CD8-positive, alpha-beta memory T cell (primary cell): ENCODE results near the gene TLE6. TPM values are rescaled to one million over a fixed set of nuclear protein-coding genes. Genes with fewer than 3 reads are reported as not detected.

Experiments used
- CTCF ChIA-PET: fragments of 350-600 bp; sonication (Branson Sonifier 250); formaldehyde crosslinking; loops from one replicate; lab custom pipeline; 2021; ENCODE audit warnings: antibody characterized with exemption; lab: Charles Lee
- POLR2A ChIA-PET: fragments of 350-600 bp; sonication (Branson Sonifier 250); formaldehyde crosslinking; loops from one replicate; lab custom pipeline; 2021; ENCODE audit warnings: antibody characterized with exemption; lab: Charles Lee
- DNase-seq, 5 donors: peaks; one replicate each; pipeline versions ENCODE4 v3.0.0 to v3.0.0-alpha.2; 2020 to 2022; ENCODE audit warnings: mixed read lengths in 1 of 5
- H3K27ac ChIP-seq: one replicate; pipeline ENCODE4 v1.7.0; 2013; ENCODE audit warnings: low read depth, mild to moderate bottlenecking, low read length, moderate library complexity
- H3K27me3 ChIP-seq: 2 replicates; pipeline ENCODE4 v1.7.0; 2013; ENCODE audit warnings: low read length, mild to moderate bottlenecking; ENCODE audit not compliant: insufficient read depth, poor library complexity, severe bottlenecking
- H3K36me3 ChIP-seq: 2 replicates; pipeline ENCODE4 v1.7.0; 2013; ENCODE audit warnings: mild to moderate bottlenecking, low read length, moderate library complexity; ENCODE audit not compliant: insufficient read depth
- H3K4me1 ChIP-seq: 2 replicates; pipeline ENCODE4 v1.7.0; 2013; ENCODE audit warnings: mild to moderate bottlenecking, low read length, moderate library complexity; ENCODE audit not compliant: insufficient read depth
- H3K4me3 ChIP-seq: 2 replicates; pipeline ENCODE4 v1.7.0; 2013; ENCODE audit warnings: mild to moderate bottlenecking, low read length
- H3K9me3 ChIP-seq: 2 replicates; pipeline ENCODE4 v1.7.0; 2013; ENCODE audit warnings: mild to moderate bottlenecking, low read length
- H3K27ac Mint-ChIP-seq, 8 donors: one replicate each; pipeline ENCODE4 v1.8.0; 2020 to 2021; ENCODE audit warnings: mixed read lengths in 8 of 8, mild to moderate bottlenecking in 6 of 8, inconsistent platforms in 3 of 8, moderate library complexity in 3 of 8
- H3K27me3 Mint-ChIP-seq, 2 donors: one replicate each; pipeline ENCODE4 v1.8.0; 2020 to 2021; ENCODE audit warnings: mixed read lengths in 2 of 2, mild to moderate bottlenecking in 1 of 2, moderate library complexity in 1 of 2
- H3K36me3 Mint-ChIP-seq, 3 donors: one replicate each; pipeline ENCODE4 v1.8.0; 2020 to 2021; ENCODE audit warnings: mixed read lengths in 3 of 3, inconsistent platforms in 1 of 3, mild to moderate bottlenecking in 1 of 3
- H3K4me1 Mint-ChIP-seq, 3 donors: one replicate each; pipeline ENCODE4 v1.8.0; 2020 to 2021; ENCODE audit warnings: mixed read lengths in 3 of 3, inconsistent platforms in 1 of 3, mild to moderate bottlenecking in 1 of 3
- H3K4me3 Mint-ChIP-seq, 7 donors: one replicate each; pipeline ENCODE4 v1.8.0; 2020 to 2021; ENCODE audit warnings: mixed read lengths in 7 of 7, mild to moderate bottlenecking in 6 of 7, moderate library complexity in 4 of 7, inconsistent platforms in 2 of 7
- H3K9me3 Mint-ChIP-seq, 5 donors: one replicate each; pipeline ENCODE4 v1.8.0; 2020 to 2022; ENCODE audit warnings: mixed read lengths in 5 of 5, mild to moderate bottlenecking in 3 of 5, moderate library complexity in 2 of 5, inconsistent platforms in 1 of 5
- polyA plus RNA-seq: library from polyadenylated mRNA; unstranded; fragments of 300-500 nt; fragmentation: Illumina TruSeq; gene quantifications from one replicate; pipeline ENCODE4 v1.2.3, GENCODE V29; 2021
- total RNA-seq, 2 experiments: library from RNA; stranded (reverse); gene quantifications; one replicate each; pipeline ENCODE4 v1.2.3, GENCODE V29; 2021

TLE6 gene
- total and polyA plus RNA-seq, 3 experiments from 2014 or later = 1.1 to 1.3 TPM; not detected in 1

GRCh38 chr19:2949939-2950285, 27.5 kb upstream of the TLE6 start:
- DNase-seq = peak in 1 of 5 donors; percentile 9
- peaks cover 32 to 45% (median 33%) of the 10 kb centered on the region in 3 donors for H3K4me1 Mint-ChIP-seq
- POLR2A ChIA-PET = interaction anchor here (0.8 to 2.3 kb wide), 10 partner anchors 49 to 236 kb away, joined by 3 to 16 read pairs (median 6); partner anchors contain the start of genes GNA11, NCLN, TLE5 and ZNF57
- Histone ChIP-seq H3K36me3 (no peaks in the 10 kb centered on the region), H3K27ac (peak overlapping the region; percentile 92), H3K9me3 (no peaks in the 10 kb centered on the region), H3K27me3 (no peaks in the 10 kb centered on the region), H3K4me3 (peak overlapping the region; percentile 83), H3K4me1 (peaks cover 12% of the 10 kb centered on the region)
- CTCF ChIA-PET = interaction anchor here (0.7 to 5.1 kb wide), 23 partner anchors 11 to 535 kb away, joined by 3 to 74 read pairs (median 4); partner anchors contain the start of genes SGTA, TLE5 and TLE6
- H3K9me3 Mint-ChIP-seq = no peaks in the 10 kb centered on the region
- peak overlapping the region; percentile 88 to 100 (median 99) for H3K27ac Mint-ChIP-seq
- H3K4me3 Mint-ChIP-seq = peak overlapping the region; percentile 91 to 99 (median 97)
- peaks cover 0 to 12% (median 2%) of the 10 kb centered on the region in 3 donors for H3K36me3 Mint-ChIP-seq
- H3K27me3 Mint-ChIP-seq = peaks cover 0 to 4% of the 10 kb centered on the region in 2 donors

GRCh38 chr19:2950286-2951124, 26.9 kb upstream of the TLE6 start:
- H3K36me3 ChIP-seq = no peaks in the 10 kb centered on the region
- H3K27me3 ChIP-seq = no peaks in the 10 kb centered on the region
- H3K9me3 Mint-ChIP-seq = no peaks in the 10 kb centered on the region
- H3K4me1 ChIP-seq = peaks cover 12% of the 10 kb centered on the region
- peak overlapping the region; percentile 91 to 99 (median 97) for H3K4me3 Mint-ChIP-seq
- H3K27ac Mint-ChIP-seq = peak overlapping the region; percentile 88 to 100 (median 99)
- peak overlapping the region; percentile 92 for H3K27ac ChIP-seq
- CTCF ChIA-PET = interaction anchor here (0.7 to 5.1 kb wide), 31 partner anchors 12 to 535 kb away, joined by 3 to 74 read pairs (median 4); partner anchors contain the start of genes SGTA, TLE5 and TLE6
- POLR2A ChIA-PET = interaction anchor here (0.7 to 2.3 kb wide), 10 partner anchors 9 to 236 kb away, joined by 3 to 16 read pairs (median 6); partner anchors contain the start of genes GNA11, NCLN, TLE5 and ZNF57
- H3K36me3 Mint-ChIP-seq = peaks cover 0 to 10% (median 2%) of the 10 kb centered on the region in 3 donors
- peak overlapping the region; percentile 83 for H3K4me3 ChIP-seq
- peaks cover 0 to 3% of the 10 kb centered on the region in 2 donors for H3K27me3 Mint-ChIP-seq
- DNase-seq = peak; percentile 100
- no peaks in the 10 kb centered on the region for H3K9me3 ChIP-seq
- peaks cover 30 to 39% (median 31%) of the 10 kb centered on the region in 3 donors for H3K4me1 Mint-ChIP-seq

GRCh38 chr19:2952953-2953481, 24.3 kb upstream of the TLE6 start:
- ChIA-PET CTCF (interaction anchor here (1.3 to 5.1 kb wide), 3 partner anchors 10 to 213 kb away, joined by 4 to 74 read pairs (median 32); no protein-coding TSS in a partner anchor), POLR2A (no interaction called here)
- Histone ChIP-seq H3K9me3 (no peaks in the 10 kb centered on the region), H3K36me3 (no peaks in the 10 kb centered on the region), H3K4me1 (peaks cover 12% of the 10 kb centered on the region), H3K27ac (no peak overlapping the region), H3K27me3 (no peaks in the 10 kb centered on the region), H3K4me3 (no peak overlapping the region)
- peak overlapping the region in 2 of 8 donors; percentile 16 to 86 for H3K27ac Mint-ChIP-seq
- H3K36me3 Mint-ChIP-seq = peaks cover 0 to 7% (median 0%) of the 10 kb centered on the region in 3 donors
- H3K9me3 Mint-ChIP-seq = no peaks in the 10 kb centered on the region
- peaks cover 22 to 26% (median 26%) of the 10 kb centered on the region in 3 donors for H3K4me1 Mint-ChIP-seq
- no peak overlapping the region for H3K4me3 Mint-ChIP-seq
- no peak for DNase-seq
- H3K27me3 Mint-ChIP-seq = peaks cover 0 to 3% of the 10 kb centered on the region in 2 donors

GRCh38 chr19:2957160-2957559, 20.2 kb upstream of the TLE6 start:
- H3K4me3 ChIP-seq = no peak overlapping the region

GRCh38 chr19:2960120-2960519, 17.2 kb upstream of the TLE6 start:
- Mint-ChIP-seq H3K9me3 (no peaks in the 10 kb centered on the region), H3K27me3 (peaks cover 2 to 5% of the 10 kb centered on the region in 2 donors), H3K4me1 (peaks cover 5 to 6% (median 5%) of the 10 kb centered on the region in 3 donors), H3K36me3 (no peaks in the 10 kb centered on the region), H3K27ac (no peak overlapping the region), H3K4me3 (no peak overlapping the region)
- H3K36me3 ChIP-seq = no peaks in the 10 kb centered on the region
- H3K4me3 ChIP-seq = no peak overlapping the region
- H3K27me3 ChIP-seq = no peaks in the 10 kb centered on the region
- DNase-seq = no peak
- H3K27ac ChIP-seq = no peak overlapping the region
- H3K4me1 ChIP-seq = peaks cover 4% of the 10 kb centered on the region
- no peaks in the 10 kb centered on the region for H3K9me3 ChIP-seq
- POLR2A ChIA-PET = interaction anchor here (0.6 kb wide), 1 partner anchor 9 kb away, joined by 3 read pairs; no protein-coding TSS in a partner anchor
- CTCF ChIA-PET = interaction anchor here (1.6 to 6.5 kb wide), 4 partner anchors 8 to 146 kb away, joined by 3 to 53 read pairs (median 19); no protein-coding TSS in a partner anchor

More at GRCh38 chr19:2957160-2957559, 20.2 kb upstream of the TLE6 start:
- Mint-ChIP-seq H3K4me1 (peaks cover 3 to 4% (median 4%) of the 10 kb centered on the region in 3 donors), H3K27ac (peak overlapping the region in 1 of 8 donors; percentile 47), H3K9me3 (no peaks in the 10 kb centered on the region), H3K4me3 (no peak overlapping the region), H3K27me3 (peaks cover 4% of the 10 kb centered on the region in 2 donors), H3K36me3 (no peaks in the 10 kb centered on the region)
- Histone ChIP-seq H3K9me3 (no peaks in the 10 kb centered on the region), H3K27me3 (no peaks in the 10 kb centered on the region), H3K36me3 (no peaks in the 10 kb centered on the region), H3K4me1 (peaks cover under 1% of the 10 kb centered on the region), H3K27ac (no peak overlapping the region)
- ChIA-PET CTCF (interaction anchor here (1.0 to 5.2 kb wide), 5 partner anchors 12 to 227 kb away, joined by 3 to 33 read pairs (median 3); no protein-coding TSS in a partner anchor), POLR2A (no interaction called here)
- DNase-seq = no peak

- H3K27me3 ChIP-seq = no peaks in the 10 kb centered on the region
- peak overlapping the region in 2 of 7 donors; percentile 0 to 33 for H3K4me3 Mint-ChIP-seq
- no peaks in the 10 kb centered on the region for H3K9me3 Mint-ChIP-seq
- DNase-seq = peak in 4 of 5 donors; percentile 49 to 80 (median 64)
- H3K36me3 Mint-ChIP-seq = no peaks in the 10 kb centered on the region
- H3K27ac ChIP-seq = no peak overlapping the region
- peaks cover 1 to 5% of the 10 kb centered on the region in 2 donors for H3K27me3 Mint-ChIP-seq
- no peaks in the 10 kb centered on the region for H3K36me3 ChIP-seq
- CTCF ChIA-PET = interaction anchor here (0.7 to 6.5 kb wide), 11 partner anchors 9 to 185 kb away, joined by 3 to 53 read pairs (median 4); no protein-coding TSS in a partner anchor
- POLR2A ChIA-PET = no interaction called here
- H3K9me3 ChIP-seq = no peaks in the 10 kb centered on the region
- H3K4me3 ChIP-seq = no peak overlapping the region
- peak overlapping the region in 7 of 8 donors; percentile 13 to 91 (median 66) for H3K27ac Mint-ChIP-seq
- peaks cover 4% of the 10 kb centered on the region for H3K4me1 ChIP-seq
- peaks cover 5 to 6% (median 5%) of the 10 kb centered on the region in 3 donors for H3K4me1 Mint-ChIP-seq
Observed at GRCh38 chr19:2962018-2962670, 15.2 kb upstream of the TLE6 start.

- no peak overlapping the region for H3K27ac Mint-ChIP-seq
- CTCF ChIA-PET = interaction anchor here (0.7 to 6.5 kb wide), 9 partner anchors 8 to 196 kb away, joined by 3 to 53 read pairs (median 3); no protein-coding TSS in a partner anchor
Observed at GRCh38 chr19:2963122-2963521, 14.2 kb upstream of the TLE6 start.

More at GRCh38 chr19:2963122-2963521, 14.2 kb upstream of the TLE6 start:
- Histone ChIP-seq H3K4me3 (no peak overlapping the region), H3K4me1 (peaks cover 4% of the 10 kb centered on the region), H3K27ac (no peak overlapping the region), H3K9me3 (no peaks in the 10 kb centered on the region), H3K27me3 (no peaks in the 10 kb centered on the region), H3K36me3 (no peaks in the 10 kb centered on the region)
- no peaks in the 10 kb centered on the region for H3K9me3 Mint-ChIP-seq
- no peak overlapping the region for H3K4me3 Mint-ChIP-seq
- H3K27me3 Mint-ChIP-seq = peaks cover 1 to 7% of the 10 kb centered on the region in 2 donors
- POLR2A ChIA-PET = no interaction called here
- peaks cover 5 to 6% (median 5%) of the 10 kb centered on the region in 3 donors for H3K4me1 Mint-ChIP-seq
- H3K36me3 Mint-ChIP-seq = no peaks in the 10 kb centered on the region
- no peak for DNase-seq
